ENCODE results near the gene KAZN. TPM values are rescaled to one million over a fixed set of nuclear protein-coding genes. Genes with fewer than 3 reads are reported as not detected.

KAZN gene
- total and polyA plus RNA-seq, 2 of the 8 experiments (the other 6 are each of a cell fraction or from before 2014, with no cell fraction given) = 3.7 to 11.8 TPM

- TF ChIP-seq HDAC2 (IDR thresholded peaks at IDR 0.05; ENCODE audit: borderline replicate concordance in 1 of 2, low read depth in 2 of 2, low read length in 2 of 2) (no peak), ZNF274 (IDR thresholded peaks at IDR 0.05; ENCODE audit: borderline replicate concordance, extremely low read depth, low read length) (no peak), MAX (IDR thresholded peaks at IDR 0.05) (no peak), SP2 (IDR thresholded peaks at IDR 0.05; ENCODE audit: low read length) (no peak), CHD1 (IDR thresholded peaks at IDR 0.05; ENCODE audit: low read depth, low read length) (no peak)
These were observed 84.6 kb downstream of the KAZN start (continued) for GRCh38 chr1:14682941-14683621.
